NCI-H510A (cell line): ENCODE results near the gene ZDHHC14.

Source experiments
- DNase-seq: peaks from one replicate; lab custom pipeline; 2025; lab: John Stamatoyannopoulos, UW

Gene ZDHHC14

GRCh38 chr6:157493173-157493572 lies 112.2 kb downstream of the ZDHHC14 start:
- no peak for DNase-seq

DNA sequence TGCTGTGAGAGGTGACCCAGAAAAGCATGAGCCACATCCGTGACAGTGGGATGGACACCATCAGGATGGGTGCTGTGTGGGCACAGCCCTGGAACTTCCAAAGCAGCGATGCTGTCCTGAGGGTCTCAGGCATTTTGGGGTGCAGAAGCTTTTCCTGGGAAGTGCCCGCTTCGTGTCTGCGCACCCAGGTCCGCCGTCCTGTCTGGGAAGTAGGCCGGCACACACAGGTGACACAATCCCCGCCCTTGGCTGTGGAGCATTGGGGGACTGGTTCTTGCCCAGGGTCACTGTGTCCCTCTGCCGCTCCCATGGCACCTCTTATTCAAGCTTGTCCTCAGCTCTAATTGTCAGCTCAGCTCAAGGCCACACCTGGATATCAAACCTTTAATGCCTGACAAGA lies 112.6 kb downstream of the ZDHHC14 start:
- DNase-seq = no peak

- DNase-seq = no peak
Observed at GRCh38 chr6:157494132-157494710, 113.2 kb downstream of the ZDHHC14 start.

- no peak for DNase-seq
Observed at GRCh38 chr6:157496534-157497095, 115.6 kb downstream of the ZDHHC14 start.

DNA sequence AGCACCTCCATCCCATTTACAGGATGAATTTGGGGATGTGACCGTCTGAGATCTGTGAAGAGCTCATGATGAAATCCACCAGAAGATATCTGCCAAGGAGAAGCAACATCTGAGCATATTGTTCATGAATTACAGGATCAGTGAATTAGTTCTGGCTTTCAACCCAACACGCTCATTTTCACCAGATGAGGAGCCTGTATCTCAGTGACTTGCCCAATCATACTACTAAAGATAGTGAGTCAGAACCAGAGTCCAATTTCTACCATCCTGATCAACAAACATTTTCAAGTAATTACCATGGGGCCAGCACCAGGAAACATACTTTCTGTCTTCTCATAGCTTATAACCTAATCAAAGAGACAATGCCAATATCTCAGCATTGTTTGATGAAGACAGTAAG lies 116.6 kb downstream of the ZDHHC14 start:
- no peak for DNase-seq

- DNase-seq = no peak
Observed at GRCh38 chr6:157498817-157499216, 117.8 kb downstream of the ZDHHC14 start.

DNA sequence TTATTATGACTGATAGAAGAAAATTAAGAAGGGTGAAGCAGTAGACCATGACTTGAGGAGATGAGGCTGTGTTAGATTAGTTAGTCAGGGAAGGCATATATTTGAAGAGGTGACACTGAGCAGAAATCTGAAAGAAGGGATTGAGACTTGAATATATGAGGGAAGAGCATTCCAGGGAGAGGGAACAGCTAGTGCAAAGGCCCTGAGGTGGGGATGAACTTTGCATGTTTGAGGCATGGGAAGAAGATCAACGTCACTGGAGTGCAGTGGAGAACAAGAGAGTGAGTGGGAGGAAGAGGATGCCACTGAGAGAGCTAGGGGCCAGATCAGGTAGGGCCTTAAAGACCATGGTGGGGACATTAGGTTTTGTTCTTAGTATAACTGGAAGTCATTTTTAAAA lies 119.0 kb downstream of the ZDHHC14 start:
- no peak for DNase-seq

- no peak for DNase-seq
Observed at GRCh38 chr6:157503018-157503747, 122.2 kb downstream of the ZDHHC14 start.

DNA sequence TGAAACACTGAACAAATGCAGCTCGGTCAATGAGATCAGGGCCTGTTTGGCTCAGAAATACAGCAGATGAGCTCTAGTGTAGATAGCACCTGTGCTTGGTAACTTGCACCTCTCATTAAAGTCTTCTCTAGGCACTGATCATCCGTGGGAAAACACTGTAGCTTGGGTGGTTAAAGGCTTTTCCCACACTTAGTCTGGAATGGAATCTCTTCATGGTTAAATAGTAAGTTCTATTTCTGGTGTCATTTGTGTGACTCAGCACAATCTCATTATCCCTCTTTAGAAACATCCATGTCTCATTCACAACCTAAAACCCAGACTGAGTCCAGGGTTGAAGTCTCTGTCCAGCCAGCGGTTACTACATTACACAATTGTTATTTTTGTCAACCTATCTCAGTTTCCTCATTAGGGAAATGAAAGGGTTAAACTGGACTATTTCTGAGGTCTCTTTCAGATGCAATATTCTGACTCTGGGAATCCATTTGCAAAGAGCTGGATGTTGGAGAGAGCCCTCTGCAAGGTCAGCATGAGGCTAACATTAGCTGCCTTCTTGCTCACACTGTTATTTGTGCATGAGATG lies 125.0 kb downstream of the ZDHHC14 start:
- no peak for DNase-seq

DNA sequence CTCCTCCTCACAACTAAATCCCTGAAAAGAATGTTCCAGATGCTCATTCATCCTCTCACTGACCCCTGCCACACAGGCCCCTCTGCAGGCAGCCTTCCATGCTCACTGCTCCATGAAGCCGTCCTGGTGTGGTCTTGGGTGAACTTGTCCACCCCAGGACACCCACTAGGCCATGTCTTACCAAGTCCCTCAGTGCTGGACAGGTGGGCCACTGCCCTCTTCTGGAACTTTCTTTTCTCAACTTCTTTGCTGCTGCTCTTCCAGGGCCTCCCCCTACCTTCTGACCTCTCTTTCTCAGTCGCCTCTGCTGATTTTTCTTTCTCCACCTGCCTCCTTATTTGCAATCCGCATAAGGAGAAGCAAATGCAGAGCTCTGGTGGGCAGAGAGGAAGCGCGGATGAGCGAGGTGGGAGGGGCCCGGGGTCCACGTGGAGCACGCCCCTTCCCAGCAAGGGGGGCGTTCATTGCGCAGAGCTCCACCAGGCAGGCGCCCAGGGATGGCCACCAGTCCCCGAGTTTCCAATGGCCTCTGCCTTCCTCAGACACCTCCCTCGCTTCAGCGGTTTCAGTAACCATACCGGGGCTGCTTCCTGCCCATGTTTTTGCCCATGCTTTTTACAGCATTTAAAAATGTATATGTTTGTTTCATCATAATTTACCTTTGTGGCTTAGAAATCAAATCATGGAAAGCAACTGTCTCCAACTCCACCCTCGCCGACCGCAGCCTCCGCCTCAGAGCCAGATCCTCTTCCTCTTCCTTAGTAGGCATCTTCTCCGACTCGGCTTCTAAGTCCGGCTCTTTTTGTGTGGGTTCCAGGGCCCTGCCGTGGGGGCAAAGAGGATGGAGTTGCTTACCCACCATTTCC lies 129.6 kb downstream of the ZDHHC14 start:
- no peak for DNase-seq

- DNase-seq = no peak
Observed at GRCh38 chr6:157511682-157512381, 130.8 kb downstream of the ZDHHC14 start.

DNA sequence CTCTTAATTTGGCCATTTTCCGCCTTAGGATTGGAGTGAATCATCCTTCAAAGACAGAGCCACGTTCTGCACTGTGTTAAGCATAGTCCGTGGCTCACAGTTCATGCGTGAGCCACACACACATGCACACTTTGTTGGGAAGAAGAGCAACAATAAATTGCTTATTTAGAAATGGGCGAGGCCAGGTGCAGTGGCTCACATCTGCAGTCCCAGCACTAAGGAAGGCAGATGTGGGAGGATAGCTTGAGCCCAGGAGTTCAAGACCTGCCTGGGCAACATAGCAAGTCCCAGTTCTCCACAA lies 131.3 kb downstream of the ZDHHC14 start:
- no peak for DNase-seq

DNA sequence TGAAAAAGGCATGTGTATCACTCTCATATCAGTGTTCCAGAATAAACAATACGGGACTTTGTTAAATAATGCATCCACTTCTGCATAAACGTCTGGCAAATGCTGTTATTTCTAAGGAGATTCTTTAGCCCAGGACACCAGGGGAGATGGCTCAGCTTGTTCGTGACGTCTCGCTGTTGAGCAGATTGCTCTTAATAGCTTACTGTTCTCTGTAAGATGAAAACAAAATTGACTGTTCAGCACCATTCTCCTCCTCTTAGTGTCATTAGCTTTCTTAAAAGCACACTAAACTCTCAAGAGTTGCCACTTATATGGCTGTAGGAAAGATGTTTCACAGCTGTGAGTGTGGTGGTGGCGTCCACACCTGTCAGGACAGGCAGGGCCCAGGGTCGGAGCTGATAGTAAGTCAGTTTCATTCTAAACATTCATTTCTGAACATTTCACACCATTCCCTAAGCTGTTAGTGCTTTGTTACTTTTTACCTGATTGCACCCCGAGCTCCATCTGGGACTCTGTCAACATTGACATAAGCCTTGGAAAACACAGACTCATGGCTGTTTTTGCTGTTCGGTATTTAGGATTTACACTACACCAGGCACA lies 132.1 kb downstream of the ZDHHC14 start:
- DNase-seq = no peak

DNA sequence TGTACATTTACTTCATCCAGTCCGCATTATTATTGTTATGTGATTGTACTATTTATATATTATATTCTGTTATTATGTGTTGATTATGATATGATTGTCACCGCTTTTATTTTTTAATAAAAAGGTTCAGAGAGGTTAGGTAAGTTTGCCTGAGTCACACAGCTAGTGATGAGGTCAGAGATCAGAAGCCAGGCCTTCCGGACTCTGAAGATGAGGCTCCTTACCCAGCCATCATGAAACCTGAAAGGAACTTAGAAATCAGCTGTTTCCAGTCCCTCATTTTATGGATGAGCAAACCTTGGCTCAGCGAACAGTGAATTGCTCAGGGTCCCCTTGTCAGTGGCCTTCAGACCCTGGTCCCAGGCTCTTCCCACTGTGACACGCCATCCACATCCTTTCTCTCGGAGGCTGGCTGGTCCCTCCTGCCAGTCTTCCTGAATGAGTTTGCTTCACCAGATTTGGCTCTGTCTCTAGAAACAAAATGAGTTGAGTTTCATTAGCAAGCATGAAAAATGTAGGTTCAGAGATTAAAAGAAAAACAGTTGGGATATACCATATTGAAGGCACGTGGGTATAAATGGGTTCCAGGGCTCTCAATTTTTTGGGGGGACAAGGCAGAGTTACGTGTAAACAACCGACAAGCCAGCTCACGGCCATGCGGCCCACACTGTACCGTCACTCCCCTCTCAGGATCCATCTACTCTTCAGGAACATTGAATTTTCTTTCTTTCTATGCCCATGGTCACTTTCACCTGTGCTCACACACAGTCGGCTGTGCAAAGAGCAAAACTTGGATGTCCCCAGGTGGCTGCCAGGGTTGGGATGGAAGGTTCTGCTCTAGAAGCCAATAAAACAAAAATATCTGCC lies 132.9 kb downstream of the ZDHHC14 start:
- no peak for DNase-seq

DNA sequence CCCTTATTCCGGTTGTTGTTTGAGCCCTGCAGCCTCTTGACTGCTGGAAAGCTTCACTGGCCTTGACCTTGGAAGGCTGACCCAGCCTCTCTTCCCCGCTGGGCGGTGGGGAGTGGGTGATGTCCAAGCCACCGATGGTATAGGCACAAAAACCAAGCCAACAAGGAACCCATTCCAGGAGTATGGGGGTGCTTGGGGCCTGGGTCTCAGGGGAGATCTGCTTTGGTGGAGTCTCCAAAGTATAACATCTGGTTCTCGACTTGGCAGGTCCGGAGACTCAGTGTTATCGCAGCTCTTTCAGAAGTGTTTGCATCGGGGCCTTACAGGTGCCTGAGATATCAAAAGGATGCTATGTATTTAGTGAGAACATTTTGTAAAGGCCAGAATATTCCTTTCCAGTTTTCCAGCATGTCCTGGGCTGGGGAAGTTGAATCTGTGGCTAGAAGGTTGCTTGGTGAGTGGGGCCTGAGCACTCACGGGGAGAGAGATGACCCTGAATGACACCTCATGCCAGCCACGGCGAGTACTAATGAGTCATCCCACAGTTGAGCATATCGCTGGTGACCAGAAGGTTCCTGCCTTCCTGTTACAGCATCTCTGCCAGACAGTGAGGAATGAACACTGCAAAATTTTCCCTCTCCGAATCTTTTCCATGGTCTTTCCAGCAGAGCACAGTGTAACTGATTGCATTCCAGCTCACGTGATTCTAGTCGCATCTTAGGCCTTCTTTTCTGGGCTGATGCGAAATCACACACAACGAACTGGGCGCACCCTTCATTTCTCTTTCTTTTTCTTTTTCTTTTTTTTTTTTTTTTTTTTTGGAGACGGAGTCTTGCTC lies 133.9 kb downstream of the ZDHHC14 start:
- no peak for DNase-seq

DNA sequence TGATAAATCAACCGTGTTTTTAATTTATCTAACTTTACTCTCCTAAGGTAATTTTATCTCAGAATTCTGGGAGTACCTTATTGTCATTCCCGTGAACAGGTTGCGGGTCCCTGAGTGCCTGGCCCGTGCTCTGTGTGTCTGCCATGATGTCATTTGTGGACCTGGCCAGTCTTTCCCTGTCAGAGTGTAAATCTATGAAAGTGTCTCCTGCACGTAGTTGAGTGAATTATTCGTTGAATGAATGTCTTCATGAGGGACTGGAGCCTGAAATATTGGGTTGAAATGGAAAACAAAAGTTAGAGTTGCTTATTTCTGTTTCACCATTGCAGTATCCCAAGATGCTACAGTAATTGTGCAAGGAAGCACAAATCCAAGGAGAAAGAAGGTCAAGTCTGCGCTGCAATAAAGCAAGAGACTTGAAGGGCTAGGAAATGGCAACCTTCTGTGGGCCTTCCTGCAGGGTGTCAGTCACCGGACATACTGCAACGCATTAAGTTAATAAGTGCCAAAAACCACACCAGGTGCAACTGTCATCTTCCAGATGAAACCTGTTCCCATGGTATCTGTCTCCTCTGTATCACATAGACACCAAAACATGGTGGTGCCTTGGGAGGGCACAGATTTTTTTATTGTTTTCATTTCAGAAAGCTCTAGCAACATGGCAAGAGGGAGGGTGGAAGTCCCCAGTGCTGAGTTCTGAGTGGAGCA lies 135.5 kb downstream of the ZDHHC14 start:
- no peak for DNase-seq

DNA sequence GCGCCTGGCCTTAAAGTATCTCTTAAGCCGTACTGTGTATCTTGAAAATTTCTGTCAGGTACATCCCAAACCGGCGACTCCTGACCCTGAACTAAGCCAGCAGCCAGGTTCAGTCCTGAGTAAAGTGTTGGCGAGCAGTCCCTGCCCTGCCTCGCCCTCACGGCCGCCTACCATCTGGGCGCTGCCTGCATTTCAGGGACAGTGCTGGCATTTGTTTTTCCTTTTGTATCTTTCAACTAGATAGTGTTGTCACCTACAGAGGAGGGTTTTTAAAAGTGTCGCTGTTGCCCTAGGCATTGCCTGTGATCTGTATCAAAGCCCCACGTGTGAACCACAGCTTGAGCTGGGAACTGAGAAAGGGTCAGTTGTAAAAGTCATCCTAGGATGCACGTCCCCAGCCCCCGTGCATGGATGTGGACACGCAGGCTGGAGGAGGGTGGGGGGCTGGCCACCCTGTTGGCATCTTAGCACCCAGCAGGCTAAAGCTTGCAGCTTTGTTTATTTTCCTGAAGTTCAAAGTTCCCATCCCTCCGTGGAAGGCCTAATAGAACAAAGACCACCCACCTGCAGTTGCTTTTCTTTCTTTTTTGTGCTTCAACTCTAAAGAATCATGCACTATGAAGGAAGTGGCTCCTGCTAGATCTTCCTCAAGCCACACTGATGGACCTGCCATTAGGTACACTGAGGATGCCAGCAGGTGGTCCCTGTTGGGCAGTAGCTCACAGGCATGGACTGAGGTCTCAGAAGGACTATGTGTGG lies 136.8 kb downstream of the ZDHHC14 start:
- no peak for DNase-seq
